K562 (cell line): ENCODE measurements around the gene SLX4IP.

Source experiments
- DPF2 ChIP-seq: fragments of 450-650 bp; IDR thresholded peaks from 2 replicates; pipeline ENCODE4 v1.6.1; 2016
- LEF1 ChIP-seq: fragments of 450-650 bp; IDR thresholded peaks from 2 replicates; pipeline ENCODE4 v1.6.1; 2016; ENCODE audit warnings: mild to moderate bottlenecking
- RCOR1 ChIP-seq, 2 experiments: IDR thresholded peaks; 2 replicates each; pipeline ENCODE4 v1.6.1; 2012; ENCODE audit warnings: low read depth in 2 of 2, low read length in 2 of 2, borderline replicate concordance in 1 of 2, improper control_type of control experiment in 1 of 2
- TF ChIP-seq, protein P1 (sequence below), 3 experiments: IDR thresholded peaks in 2 of 3; conservative IDR thresholded peaks in 1 of 3; 2 replicates each; pipeline ENCODE4 v1.5.1; 2011 to 2012; ENCODE audit warnings: low read length in 3 of 3, mild to moderate bottlenecking in 3 of 3, control low read depth in 2 of 3, improper control_type of control experiment in 1 of 3, inconsistent platforms in 1 of 3, low read depth in 1 of 3, mixed read lengths in 1 of 3, moderate library complexity in 1 of 3; ENCODE audit not compliant: insufficient read depth in 2 of 3
- TF ChIP-seq, protein P2 (sequence below): sonication (generic); formaldehyde crosslinking; IDR thresholded peaks from 2 replicates; pipeline ENCODE4 v1.8.1; 2023; ENCODE audit warnings: mild to moderate bottlenecking, missing genetic modification reagents

DNA sequence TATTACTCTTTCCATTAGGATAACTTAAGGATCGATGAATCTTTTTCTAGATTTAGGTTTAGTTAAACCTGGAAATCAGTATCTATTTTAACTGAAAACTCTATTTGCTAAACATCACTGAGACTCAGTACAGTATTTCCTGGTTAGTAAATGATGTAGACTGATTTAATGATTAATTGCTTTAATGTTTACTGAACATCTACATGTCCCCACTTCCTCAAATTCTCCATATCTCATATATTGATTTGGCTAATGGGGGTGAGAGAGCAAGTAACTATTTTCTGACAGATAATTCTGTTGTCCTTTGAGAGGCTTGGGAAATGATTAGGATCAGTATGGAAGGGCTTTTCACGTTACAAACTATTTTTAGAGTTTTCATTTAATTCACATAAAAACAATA, 11.4 kb upstream of the SLX4IP start:
- no peak for TF ChIP-seq RCOR1 (IDR thresholded peaks at IDR 0.05; ENCODE audit: borderline replicate concordance in 1 of 2, low read depth in 2 of 2, low read length in 2 of 2)
- TF ChIP-seq, protein P1, sequence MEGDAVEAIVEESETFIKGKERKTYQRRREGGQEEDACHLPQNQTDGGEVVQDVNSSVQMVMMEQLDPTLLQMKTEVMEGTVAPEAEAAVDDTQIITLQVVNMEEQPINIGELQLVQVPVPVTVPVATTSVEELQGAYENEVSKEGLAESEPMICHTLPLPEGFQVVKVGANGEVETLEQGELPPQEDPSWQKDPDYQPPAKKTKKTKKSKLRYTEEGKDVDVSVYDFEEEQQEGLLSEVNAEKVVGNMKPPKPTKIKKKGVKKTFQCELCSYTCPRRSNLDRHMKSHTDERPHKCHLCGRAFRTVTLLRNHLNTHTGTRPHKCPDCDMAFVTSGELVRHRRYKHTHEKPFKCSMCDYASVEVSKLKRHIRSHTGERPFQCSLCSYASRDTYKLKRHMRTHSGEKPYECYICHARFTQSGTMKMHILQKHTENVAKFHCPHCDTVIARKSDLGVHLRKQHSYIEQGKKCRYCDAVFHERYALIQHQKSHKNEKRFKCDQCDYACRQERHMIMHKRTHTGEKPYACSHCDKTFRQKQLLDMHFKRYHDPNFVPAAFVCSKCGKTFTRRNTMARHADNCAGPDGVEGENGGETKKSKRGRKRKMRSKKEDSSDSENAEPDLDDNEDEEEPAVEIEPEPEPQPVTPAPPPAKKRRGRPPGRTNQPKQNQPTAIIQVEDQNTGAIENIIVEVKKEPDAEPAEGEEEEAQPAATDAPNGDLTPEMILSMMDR (IDR thresholded peaks at IDR 0.05 in 2 of 3, conservative IDR thresholded peaks at IDR 0.05 in 1 of 3; ENCODE audit: insufficient read depth in 2 of 3, low read depth in 1 of 3, low read length in 3 of 3) = no peak
- no peak for TF ChIP-seq DPF2
- no peak for TF ChIP-seq LEF1
- TF ChIP-seq, protein P2, sequence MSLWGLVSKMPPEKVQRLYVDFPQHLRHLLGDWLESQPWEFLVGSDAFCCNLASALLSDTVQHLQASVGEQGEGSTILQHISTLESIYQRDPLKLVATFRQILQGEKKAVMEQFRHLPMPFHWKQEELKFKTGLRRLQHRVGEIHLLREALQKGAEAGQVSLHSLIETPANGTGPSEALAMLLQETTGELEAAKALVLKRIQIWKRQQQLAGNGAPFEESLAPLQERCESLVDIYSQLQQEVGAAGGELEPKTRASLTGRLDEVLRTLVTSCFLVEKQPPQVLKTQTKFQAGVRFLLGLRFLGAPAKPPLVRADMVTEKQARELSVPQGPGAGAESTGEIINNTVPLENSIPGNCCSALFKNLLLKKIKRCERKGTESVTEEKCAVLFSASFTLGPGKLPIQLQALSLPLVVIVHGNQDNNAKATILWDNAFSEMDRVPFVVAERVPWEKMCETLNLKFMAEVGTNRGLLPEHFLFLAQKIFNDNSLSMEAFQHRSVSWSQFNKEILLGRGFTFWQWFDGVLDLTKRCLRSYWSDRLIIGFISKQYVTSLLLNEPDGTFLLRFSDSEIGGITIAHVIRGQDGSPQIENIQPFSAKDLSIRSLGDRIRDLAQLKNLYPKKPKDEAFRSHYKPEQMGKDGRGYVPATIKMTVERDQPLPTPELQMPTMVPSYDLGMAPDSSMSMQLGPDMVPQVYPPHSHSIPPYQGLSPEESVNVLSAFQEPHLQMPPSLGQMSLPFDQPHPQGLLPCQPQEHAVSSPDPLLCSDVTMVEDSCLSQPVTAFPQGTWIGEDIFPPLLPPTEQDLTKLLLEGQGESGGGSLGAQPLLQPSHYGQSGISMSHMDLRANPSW = no peak
